ENCODE measurements around the gene ZNF610.

ZNF610 gene

DNA sequence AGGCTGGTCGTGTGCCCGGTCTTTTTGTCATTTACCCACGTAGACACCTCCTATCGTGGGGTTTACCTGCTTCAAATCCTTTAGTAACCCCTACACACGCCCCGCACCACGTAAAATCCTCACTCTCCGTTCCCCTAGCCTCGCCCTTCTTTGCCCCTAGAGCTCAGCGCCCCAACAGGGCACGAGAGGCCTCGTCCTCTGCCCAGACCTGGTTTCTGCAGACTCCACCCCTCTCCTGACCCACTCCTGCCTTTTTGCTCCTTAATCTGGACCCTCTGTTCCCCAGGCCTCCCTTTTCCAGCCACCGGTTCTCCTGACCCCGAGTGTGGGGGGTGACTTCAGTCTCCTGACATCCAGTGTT is 62.0 kb downstream of the ZNF610 start:
- DNase-seq: no peak

DNA sequence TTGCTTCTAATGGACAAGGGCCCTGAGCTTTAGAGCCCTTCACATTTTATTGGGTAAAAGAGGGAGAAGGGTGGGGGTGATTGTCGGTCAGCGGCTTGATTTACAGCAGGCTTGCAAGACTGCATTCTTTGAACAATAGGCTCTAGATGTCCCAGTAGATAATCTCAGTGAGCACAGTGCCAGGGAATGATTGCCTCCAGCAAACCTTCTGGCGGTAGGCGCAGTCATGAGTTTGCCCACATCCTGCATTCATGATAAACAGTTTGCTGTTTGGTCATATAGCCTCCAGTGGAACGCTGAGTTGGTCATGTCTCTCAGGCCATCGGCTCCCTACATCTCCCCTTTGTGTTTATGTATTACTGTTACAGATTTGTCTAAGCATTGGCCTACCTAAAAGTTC is 74.2 kb downstream of the ZNF610 start:
- no peak for DNase-seq

DNA sequence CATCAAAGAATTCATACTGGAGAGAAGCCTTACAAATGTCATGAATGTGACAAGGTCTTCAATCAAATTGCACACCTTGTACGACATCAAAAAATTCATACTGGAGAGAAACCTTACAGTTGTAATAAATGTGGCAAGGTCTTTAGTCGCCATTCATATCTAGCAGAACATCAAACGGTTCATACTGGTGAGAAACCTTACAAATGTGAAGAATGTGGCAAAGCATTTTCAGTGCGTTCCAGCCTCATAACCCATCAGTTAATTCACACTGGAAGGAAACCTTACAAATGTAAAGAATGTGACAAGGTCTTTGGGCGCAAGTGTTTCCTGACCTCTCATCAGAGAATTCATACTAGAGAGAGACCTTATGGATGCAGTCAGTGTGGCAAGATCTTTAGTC is 79.7 kb downstream of the ZNF610 start:
- no peak for DNase-seq
